HepG2 (cell line): ENCODE data around the gene CSNK2A1. TPM values are rescaled to one million over a fixed set of nuclear protein-coding genes. Genes with fewer than 3 reads are reported as not detected.
A peak's percentile ranks its signal among the peaks of the same experiment; 100 is the strongest.

Experiments used
- GZF1 ChIP-seq: sonication (generic); formaldehyde crosslinking; IDR thresholded peaks from 2 replicates; pipeline ENCODE4 v1.5.1; 2020; ENCODE audit warnings: mild to moderate bottlenecking, missing genetic modification reagents
- KMT2B ChIP-seq: IDR thresholded peaks from 2 replicates; pipeline ENCODE4 v1.6.1; 2016; ENCODE audit warnings: missing genetic modification reagents, missing compliant biosample characterization
- MAZ ChIP-seq, 2 experiments: sonication (generic) in 1 of 2; formaldehyde crosslinking in 1 of 2; IDR thresholded peaks; 2 replicates each; pipeline versions ENCODE4 v1.5.0 to v1.6.1; 2012 to 2020; ENCODE audit warnings: low read depth in 2 of 2, mild to moderate bottlenecking in 2 of 2, borderline replicate concordance in 1 of 2, improper control_type of control experiment in 1 of 2, low read length in 1 of 2, missing genetic modification reagents in 1 of 2, moderate library complexity in 1 of 2
- MTF1 ChIP-seq: sonication (generic); formaldehyde crosslinking; IDR thresholded peaks from 2 replicates; pipeline ENCODE4 v1.5.0; 2020; ENCODE audit warnings: missing genetic modification reagents
- RFX5 ChIP-seq: IDR thresholded peaks from 2 replicates; pipeline ENCODE4 v1.6.1; 2011; ENCODE audit warnings: low read depth, low read length, improper control_type of control experiment
- SATB2 ChIP-seq: sonication (generic); formaldehyde crosslinking; IDR thresholded peaks from 2 replicates; pipeline ENCODE4 v1.5.0; 2020; ENCODE audit warnings: missing genetic modification reagents
- SOX5 ChIP-seq: IDR thresholded peaks from 2 replicates; pipeline ENCODE4 v1.6.1; 2016; ENCODE audit warnings: borderline replicate concordance
- SRF ChIP-seq: IDR thresholded peaks from 2 replicates; pipeline ENCODE4 v1.6.1; 2011; ENCODE audit warnings: mild to moderate bottlenecking, low read depth, low read length, moderate library complexity
- ZBTB10 ChIP-seq: sonication (generic); formaldehyde crosslinking; IDR thresholded peaks from 2 replicates; pipeline ENCODE4 v1.4.0; 2020; ENCODE audit warnings: missing genetic modification reagents, borderline replicate concordance
- ZNF251 ChIP-seq: sonication (generic); formaldehyde crosslinking; IDR thresholded peaks from 2 replicates; pipeline ENCODE4 v1.9.0; 2021; ENCODE audit warnings: mild to moderate bottlenecking, missing genetic modification reagents
- ZNF275 ChIP-seq: sonication (generic); formaldehyde crosslinking; IDR thresholded peaks from 2 replicates; pipeline ENCODE4 v1.8.0; 2022; ENCODE audit warnings: missing genetic modification reagents, mild to moderate bottlenecking, inconsistent platforms, borderline replicate concordance
- ZNF276 ChIP-seq: sonication (generic); formaldehyde crosslinking; IDR thresholded peaks from 2 replicates; pipeline ENCODE4 v1.4.0; 2020; ENCODE audit warnings: mild to moderate bottlenecking, low read depth, missing genetic modification reagents
- ZNF282 ChIP-seq: fragments of 450-650 bp; IDR thresholded peaks from 2 replicates; pipeline ENCODE4 v1.6.1; 2018; ENCODE audit not compliant: partially characterized antibody
- ZNF556 ChIP-seq: sonication (generic); formaldehyde crosslinking; IDR thresholded peaks from 2 replicates; pipeline ENCODE4 v1.4.0; 2020; ENCODE audit warnings: mild to moderate bottlenecking, missing genetic modification reagents, borderline replicate concordance
- ZNF83 ChIP-seq: sonication (generic); formaldehyde crosslinking; IDR thresholded peaks from 2 replicates; pipeline ENCODE4 v1.4.0; 2020; ENCODE audit warnings: missing genetic modification reagents, mild to moderate bottlenecking, borderline replicate concordance
- polyA plus RNA-seq, 8 experiments: library from polyadenylated mRNA; depleted of rRNA in 3 of 8; stranded (reverse) in 7 of 8; unstranded in 1 of 8; fragments of >200 nt; fragmentation: Illumina TruSeq in 4 of 8; extraction: Trizol in 4 of 8; gene quantifications; 2 replicates each; pipeline versions ENCODE4 v1.2.1 to v1.2.3, GENCODE V29; 2011 to 2016; ENCODE audit warnings: low read depth in 4 of 8, missing spikeins in 1 of 8, mixed read lengths in 1 of 8; ENCODE audit not compliant: insufficient read depth in 1 of 8
- total RNA-seq, 5 experiments: library from RNA; depleted of rRNA; stranded (reverse); fragments of >200 nt; fragmentation: Illumina TruSeq; extraction: Trizol; gene quantifications; 2 replicates each; pipeline ENCODE4 v1.2.3, GENCODE V29; 2016; ENCODE audit warnings: low read depth in 1 of 5
- TF ChIP-seq, protein P1 (sequence below): sonication (generic); formaldehyde crosslinking; IDR thresholded peaks from 2 replicates; pipeline ENCODE4 v1.9.0; 2021; ENCODE audit warnings: mild to moderate bottlenecking, missing genetic modification reagents

CSNK2A1 gene
- total and polyA plus RNA-seq, 2 of the 13 experiments (the other 11 are each of a cell fraction or from before 2014, with no cell fraction given) = 153 to 231 TPM

- peak; percentile 67; the same call in 1 of the 2 replicates for TF ChIP-seq ZNF276 (CRISPR knock-in tag)
- TF ChIP-seq SRF = no peak
- no peak for TF ChIP-seq ZNF275 (CRISPR knock-in tag)
- peak; percentile 46; the same call in 1 of the 2 replicates for TF ChIP-seq MAZ (IDR thresholded peaks at IDR 0.05; ENCODE audit: borderline replicate concordance, low read depth, low read length)
- TF ChIP-seq MAZ (CRISPR knock-in tag; IDR thresholded peaks at IDR 0.05; ENCODE audit: low read depth) = peak; percentile 51; the same call in 1 of the 2 replicates
- TF ChIP-seq KMT2B = no peak
- no peak; the same call in 1 of the 2 replicates for TF ChIP-seq ZNF83 (CRISPR knock-in tag)
- no peak for TF ChIP-seq ZBTB10
- no peak for TF ChIP-seq RFX5
- TF ChIP-seq ZNF251 = peak; percentile 26; the same call in 1 of the 2 replicates
- peak; percentile 66; the same call in 1 of the 2 replicates for TF ChIP-seq ZNF556 (CRISPR knock-in tag)
- TF ChIP-seq, protein P1, sequence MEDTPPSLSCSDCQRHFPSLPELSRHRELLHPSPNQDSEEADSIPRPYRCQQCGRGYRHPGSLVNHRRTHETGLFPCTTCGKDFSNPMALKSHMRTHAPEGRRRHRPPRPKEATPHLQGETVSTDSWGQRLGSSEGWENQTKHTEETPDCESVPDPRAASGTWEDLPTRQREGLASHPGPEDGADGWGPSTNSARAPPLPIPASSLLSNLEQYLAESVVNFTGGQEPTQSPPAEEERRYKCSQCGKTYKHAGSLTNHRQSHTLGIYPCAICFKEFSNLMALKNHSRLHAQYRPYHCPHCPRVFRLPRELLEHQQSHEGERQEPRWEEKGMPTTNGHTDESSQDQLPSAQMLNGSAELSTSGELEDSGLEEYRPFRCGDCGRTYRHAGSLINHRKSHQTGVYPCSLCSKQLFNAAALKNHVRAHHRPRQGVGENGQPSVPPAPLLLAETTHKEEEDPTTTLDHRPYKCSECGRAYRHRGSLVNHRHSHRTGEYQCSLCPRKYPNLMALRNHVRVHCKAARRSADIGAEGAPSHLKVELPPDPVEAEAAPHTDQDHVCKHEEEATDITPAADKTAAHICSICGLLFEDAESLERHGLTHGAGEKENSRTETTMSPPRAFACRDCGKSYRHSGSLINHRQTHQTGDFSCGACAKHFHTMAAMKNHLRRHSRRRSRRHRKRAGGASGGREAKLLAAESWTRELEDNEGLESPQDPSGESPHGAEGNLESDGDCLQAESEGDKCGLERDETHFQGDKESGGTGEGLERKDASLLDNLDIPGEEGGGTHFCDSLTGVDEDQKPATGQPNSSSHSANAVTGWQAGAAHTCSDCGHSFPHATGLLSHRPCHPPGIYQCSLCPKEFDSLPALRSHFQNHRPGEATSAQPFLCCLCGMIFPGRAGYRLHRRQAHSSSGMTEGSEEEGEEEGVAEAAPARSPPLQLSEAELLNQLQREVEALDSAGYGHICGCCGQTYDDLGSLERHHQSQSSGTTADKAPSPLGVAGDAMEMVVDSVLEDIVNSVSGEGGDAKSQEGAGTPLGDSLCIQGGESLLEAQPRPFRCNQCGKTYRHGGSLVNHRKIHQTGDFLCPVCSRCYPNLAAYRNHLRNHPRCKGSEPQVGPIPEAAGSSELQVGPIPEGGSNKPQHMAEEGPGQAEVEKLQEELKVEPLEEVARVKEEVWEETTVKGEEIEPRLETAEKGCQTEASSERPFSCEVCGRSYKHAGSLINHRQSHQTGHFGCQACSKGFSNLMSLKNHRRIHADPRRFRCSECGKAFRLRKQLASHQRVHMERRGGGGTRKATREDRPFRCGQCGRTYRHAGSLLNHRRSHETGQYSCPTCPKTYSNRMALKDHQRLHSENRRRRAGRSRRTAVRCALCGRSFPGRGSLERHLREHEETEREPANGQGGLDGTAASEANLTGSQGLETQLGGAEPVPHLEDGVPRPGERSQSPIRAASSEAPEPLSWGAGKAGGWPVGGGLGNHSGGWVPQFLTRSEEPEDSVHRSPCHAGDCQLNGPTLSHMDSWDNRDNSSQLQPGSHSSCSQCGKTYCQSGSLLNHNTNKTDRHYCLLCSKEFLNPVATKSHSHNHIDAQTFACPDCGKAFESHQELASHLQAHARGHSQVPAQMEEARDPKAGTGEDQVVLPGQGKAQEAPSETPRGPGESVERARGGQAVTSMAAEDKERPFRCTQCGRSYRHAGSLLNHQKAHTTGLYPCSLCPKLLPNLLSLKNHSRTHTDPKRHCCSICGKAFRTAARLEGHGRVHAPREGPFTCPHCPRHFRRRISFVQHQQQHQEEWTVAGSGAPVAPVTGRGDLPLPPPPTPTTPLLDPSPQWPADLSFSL = no peak
- no peak for TF ChIP-seq MTF1
- no peak for TF ChIP-seq GZF1 (CRISPR knock-in tag)
- TF ChIP-seq SATB2 (CRISPR knock-in tag) = no peak
- TF ChIP-seq SOX5 = peak; percentile 50; the same call in 1 of the 2 replicates
- TF ChIP-seq ZNF282 = no peak
Measured at GRCh38 chr20:561437-562231, 18.0 kb upstream of the CSNK2A1 start (continued).
